Stomach (tissue), 4 donors: ENCODE data around the gene TICRR.

Source experiments
- EP300 ChIP-seq: sonication (generic); formaldehyde crosslinking; IDR thresholded peaks from one replicate; pipeline ENCODE4 v1.6.1; 2017; ENCODE audit warnings: antibody characterized with exemption
- POLR2A ChIP-seq, 4 donors: fragments of 450-650 bp; IDR thresholded peaks; one replicate each; pipeline ENCODE4 v1.6.1; 2016; ENCODE audit warnings: antibody characterized with exemption in 4 of 4, control low read depth in 2 of 4, mild to moderate bottlenecking in 1 of 4, moderate library complexity in 1 of 4
- TF ChIP-seq, protein P1 (sequence below), 7 experiments: fragments of 450-650 bp in 4 of 7; fragments of 200-600 bp in 3 of 7; sonication (generic) in 3 of 7; IDR thresholded peaks; one replicate each; pipeline ENCODE4 v1.5.1; 2016 to 2019; ENCODE audit warnings: antibody characterized with exemption in 7 of 7, control low read depth in 2 of 7, mild to moderate bottlenecking in 1 of 7

DNA sequence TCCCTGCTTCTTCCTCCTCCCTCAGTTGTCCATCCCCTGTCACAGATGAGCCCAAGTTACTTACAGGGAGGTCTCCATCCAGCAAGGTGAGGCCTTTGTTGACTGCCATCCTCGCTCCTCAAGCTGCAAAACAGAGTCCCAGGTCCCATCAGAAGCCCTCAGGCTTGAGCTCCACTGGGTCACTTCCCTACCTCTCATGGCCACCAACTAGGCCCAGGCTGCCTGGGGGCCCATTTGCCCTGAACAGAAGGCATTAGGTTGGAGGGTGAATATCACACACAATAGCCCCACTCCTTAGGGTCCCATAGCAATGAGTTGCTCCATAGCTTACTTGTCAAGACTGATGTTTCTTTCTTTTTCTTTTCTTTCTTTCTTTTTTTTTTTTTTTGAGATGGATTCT, 102.1 kb downstream of the TICRR start:
- TF ChIP-seq, protein P1, sequence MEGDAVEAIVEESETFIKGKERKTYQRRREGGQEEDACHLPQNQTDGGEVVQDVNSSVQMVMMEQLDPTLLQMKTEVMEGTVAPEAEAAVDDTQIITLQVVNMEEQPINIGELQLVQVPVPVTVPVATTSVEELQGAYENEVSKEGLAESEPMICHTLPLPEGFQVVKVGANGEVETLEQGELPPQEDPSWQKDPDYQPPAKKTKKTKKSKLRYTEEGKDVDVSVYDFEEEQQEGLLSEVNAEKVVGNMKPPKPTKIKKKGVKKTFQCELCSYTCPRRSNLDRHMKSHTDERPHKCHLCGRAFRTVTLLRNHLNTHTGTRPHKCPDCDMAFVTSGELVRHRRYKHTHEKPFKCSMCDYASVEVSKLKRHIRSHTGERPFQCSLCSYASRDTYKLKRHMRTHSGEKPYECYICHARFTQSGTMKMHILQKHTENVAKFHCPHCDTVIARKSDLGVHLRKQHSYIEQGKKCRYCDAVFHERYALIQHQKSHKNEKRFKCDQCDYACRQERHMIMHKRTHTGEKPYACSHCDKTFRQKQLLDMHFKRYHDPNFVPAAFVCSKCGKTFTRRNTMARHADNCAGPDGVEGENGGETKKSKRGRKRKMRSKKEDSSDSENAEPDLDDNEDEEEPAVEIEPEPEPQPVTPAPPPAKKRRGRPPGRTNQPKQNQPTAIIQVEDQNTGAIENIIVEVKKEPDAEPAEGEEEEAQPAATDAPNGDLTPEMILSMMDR (IDR thresholded peaks at IDR 0.05): no peak
- TF ChIP-seq EP300: no peak
- no peak for TF ChIP-seq POLR2A (IDR thresholded peaks at IDR 0.05)
